ENCODE data around the gene IL7R.

GRCh38 chr5:35852773-35853172 lies 3.9 kb upstream of the IL7R start:
- no peak for TF ChIP-seq ZBTB7A (IDR thresholded peaks at IDR 0.05; ENCODE audit: low read depth)
- TF ChIP-seq NFIC (IDR thresholded peaks at IDR 0.05): no peak
- no peak for TF ChIP-seq RAD21 (IDR thresholded peaks at IDR 0.05; ENCODE audit: low read depth)

Measured in Ishikawa (cell line).